Astrocyte (in vitro differentiated cells and primary cell): ENCODE results near the gene KCNH2.

ENCODE experiments used
- EZH2 ChIP-seq: IDR thresholded peaks from 2 replicates; pipeline ENCODE4 v1.6.1; 2012; ENCODE audit warnings: mild to moderate bottlenecking, low read length, inconsistent platforms; ENCODE audit not compliant: insufficient read depth
- TF ChIP-seq, protein P1 (sequence below): IDR thresholded peaks from 2 replicates; pipeline ENCODE4 v1.5.1; 2011; ENCODE audit warnings: low read depth, mild to moderate bottlenecking, inconsistent platforms, low read length, moderate library complexity; ENCODE audit not compliant: insufficient read depth

DNA sequence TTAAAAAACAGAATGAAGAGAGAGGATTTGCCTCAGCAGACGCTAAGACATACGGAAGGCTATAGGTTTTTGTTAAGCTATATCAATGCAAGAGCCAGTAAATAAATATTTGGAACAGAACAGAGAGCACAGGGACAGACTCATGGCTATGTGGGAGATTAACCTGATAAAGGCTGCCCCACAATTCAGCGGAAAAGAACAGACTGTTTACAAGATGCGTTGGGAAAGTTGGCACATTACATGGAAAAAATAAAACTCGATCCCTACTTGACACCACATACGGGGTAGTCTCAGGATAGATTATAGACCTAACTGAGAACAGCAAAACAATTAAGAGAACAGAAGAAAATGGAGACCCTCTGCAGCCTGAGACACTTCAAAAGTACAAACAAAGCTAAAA lies 10.8 kb downstream of the KCNH2 start:
- TF ChIP-seq, protein P1, sequence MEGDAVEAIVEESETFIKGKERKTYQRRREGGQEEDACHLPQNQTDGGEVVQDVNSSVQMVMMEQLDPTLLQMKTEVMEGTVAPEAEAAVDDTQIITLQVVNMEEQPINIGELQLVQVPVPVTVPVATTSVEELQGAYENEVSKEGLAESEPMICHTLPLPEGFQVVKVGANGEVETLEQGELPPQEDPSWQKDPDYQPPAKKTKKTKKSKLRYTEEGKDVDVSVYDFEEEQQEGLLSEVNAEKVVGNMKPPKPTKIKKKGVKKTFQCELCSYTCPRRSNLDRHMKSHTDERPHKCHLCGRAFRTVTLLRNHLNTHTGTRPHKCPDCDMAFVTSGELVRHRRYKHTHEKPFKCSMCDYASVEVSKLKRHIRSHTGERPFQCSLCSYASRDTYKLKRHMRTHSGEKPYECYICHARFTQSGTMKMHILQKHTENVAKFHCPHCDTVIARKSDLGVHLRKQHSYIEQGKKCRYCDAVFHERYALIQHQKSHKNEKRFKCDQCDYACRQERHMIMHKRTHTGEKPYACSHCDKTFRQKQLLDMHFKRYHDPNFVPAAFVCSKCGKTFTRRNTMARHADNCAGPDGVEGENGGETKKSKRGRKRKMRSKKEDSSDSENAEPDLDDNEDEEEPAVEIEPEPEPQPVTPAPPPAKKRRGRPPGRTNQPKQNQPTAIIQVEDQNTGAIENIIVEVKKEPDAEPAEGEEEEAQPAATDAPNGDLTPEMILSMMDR: no peak
- no peak for TF ChIP-seq EZH2
